Stimulated activated CD4-positive, alpha-beta T cell treated with anti-CD3 and anti-CD28 coated beads, Interleukin-1b, Interleukin-23, amount 100 ng/mL, for 4 hours (primary cell): Measurements from ENCODE around the gene STX17.
A peak's percentile ranks its signal among the peaks of the same experiment; 100 is the strongest.
"Not testable (repeated sequence)": the region's sequence is repeated elsewhere in the genome, so short reads cannot be mapped to it uniquely, and the experiment has no call there.

Experiments used
- DNase-seq, 2 donors: peaks; one replicate each; pipeline ENCODE4 v3.0.0-alpha.2; 2020; ENCODE audit warnings: low read depth in 2 of 2

The STX17 gene

DNA sequence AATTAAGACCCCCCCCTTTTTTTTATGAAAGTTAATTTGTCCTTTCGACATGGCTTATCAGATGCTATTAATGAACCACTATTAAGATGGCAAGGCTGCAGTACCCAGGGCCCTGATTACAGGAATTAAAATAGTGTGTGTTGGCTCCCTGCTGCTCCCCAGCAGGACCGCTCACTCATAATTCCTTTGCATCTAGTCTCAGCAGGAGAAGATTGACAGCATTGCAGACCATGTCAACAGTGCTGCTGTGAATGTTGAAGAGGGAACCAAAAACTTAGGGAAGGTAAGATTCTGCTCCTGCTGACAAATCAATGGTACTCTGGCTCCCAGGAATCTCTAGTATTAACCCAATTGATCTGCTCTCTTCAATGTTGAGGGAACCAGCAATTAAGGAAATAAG is 61.0 kb downstream of the STX17 start:
- no peak for DNase-seq

DNA sequence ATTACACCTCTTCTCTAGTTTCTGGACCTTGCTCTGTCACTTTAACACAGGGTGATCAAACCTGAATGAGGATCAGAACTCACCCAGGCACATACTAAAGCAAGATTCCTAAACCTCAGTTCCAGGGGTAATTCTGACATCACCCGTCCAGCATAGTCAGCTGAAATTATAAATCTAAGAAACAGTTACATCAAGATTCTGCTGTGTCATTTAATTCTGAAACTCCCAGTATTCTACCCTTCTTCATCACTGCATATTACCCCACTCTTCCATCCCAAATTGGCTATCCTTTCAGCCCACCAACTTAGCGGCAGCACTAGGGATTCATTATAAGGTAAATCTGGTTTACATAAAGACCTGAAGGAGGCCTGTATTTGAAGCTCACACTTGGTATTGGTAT is 64.0 kb downstream of the STX17 start:
- DNase-seq, result no peak

DNA sequence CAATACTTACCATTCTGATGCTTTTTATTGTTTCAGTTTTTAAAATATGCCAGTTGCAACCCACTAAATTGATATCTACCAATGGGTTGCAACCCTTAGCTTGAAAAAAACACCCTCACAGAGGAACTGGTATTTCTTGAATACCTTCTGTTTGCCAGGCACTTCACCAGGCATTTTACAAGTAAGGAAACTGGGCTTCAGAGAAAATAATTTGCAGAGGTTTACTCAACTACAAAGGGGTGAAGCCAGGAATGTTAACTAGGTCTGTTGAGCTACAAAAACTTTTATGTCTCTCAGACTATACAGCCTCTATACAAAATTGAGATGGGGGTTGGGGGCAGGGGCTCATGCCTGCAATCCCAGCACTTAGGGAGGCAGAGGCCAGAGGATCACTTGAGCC is 65.0 kb downstream of the STX17 start:
- no peak for DNase-seq

DNA sequence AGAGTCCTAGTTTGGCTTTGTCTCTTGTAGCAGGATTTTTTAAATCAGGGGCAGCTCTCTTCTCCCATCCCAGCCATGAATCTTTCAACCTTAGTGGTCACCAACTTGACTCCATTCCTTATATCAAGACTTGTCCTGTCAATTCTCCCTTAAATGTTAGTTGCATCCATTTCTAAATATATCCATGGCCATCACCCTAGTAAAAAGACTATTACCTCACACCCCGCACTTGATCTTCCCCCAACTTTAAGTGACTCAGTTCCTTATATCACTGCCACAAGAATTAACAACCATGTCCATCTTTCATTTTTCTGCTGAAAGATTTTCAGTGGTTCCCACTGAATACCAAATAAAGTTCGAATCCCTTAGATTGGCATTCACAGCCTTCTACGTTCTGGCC is 67.0 kb downstream of the STX17 start:
- no peak for DNase-seq

DNA sequence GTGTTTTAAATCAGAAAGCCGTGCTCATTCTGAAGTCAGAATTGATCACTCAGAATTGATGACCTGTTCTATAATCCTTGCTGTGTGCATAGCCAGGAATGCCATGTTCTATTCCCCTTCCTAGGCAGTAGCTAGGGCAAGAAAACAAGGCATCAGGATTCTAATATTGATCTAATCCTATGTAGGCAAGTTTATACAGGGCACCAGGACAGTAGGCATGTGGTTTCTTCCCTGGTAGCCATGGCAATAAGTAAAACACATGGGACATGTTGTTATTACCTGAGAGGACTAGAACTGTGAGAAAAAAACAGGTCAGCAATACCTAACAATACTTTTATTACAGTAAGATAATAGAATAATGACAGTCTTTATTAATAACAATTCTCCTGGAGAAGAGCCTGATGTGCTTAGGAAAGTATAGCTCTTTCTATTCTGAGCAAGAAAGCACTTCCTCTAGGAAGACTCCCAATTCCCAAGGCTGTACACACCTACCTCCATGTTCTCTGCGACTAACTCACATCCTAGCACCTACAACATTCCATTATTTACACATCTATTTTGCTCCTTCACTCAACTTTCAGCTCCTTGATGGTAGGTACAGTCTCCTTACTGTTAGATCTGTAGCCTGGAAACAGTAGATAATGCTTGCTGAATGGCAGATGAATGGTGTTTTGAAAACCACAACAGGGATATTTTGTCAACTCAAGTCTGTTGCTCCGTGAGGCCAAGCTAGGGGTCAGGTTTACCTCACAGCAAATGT is 70.8 kb downstream of the STX17 start:
- DNase-seq, result no peak

DNA sequence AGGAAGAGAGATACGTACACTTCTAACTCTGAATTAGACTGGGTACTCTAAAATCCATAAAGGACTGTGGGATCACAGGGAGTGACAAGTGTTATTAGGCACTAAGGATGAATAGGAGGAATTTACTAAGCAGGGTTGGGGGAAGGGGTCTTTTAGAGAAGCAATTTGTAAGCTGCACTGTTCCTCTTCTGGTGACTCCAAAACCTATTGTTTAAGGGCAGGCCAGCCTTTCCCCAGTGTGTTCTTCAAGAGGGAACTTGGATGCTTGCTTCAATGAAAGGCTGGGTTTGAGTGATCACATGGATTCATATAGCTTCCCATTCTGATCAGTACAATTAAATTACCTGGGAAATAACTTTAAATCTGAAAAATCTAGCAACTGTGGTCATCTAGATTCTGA is 71.8 kb downstream of the STX17 start:
- no peak for DNase-seq

DNA sequence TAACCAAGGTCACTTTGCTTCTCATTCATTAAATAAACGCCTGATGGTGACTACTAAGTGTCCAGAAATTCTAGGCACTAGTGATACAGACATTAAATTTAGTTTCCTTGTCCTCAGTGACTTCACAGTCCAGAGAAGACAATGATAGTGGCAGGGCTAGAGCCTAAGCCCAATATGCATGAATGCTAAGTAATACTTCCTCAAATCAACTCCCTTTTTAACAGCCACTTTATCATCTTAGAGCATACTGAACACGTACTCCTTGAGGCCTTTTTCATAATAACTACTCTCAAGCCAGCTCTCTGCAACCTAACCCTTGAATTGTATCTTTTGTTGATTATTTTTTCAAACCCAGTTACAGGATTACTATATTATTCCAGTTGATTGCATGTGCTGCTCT is 74.1 kb downstream of the STX17 start:
- no peak for DNase-seq

DNA sequence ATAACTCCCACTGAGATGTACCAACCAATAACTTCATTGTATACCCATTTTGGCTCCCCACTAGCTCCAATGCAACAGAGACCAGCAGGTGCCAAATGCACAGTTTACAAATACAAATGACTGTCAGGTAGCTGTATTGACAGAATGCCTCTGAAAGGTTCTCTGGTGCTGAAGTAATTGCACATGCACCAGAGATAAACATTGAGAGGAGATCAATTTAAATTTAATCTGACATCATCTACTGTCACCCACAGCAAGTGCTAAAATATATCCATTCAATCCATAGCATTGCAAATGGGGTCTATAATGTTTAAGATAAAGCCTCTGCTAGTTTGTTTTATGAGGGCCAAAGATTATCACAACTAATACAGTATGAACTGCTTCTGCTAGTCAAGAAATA is 80.2 kb downstream of the STX17 start:
- no peak for DNase-seq

DNA sequence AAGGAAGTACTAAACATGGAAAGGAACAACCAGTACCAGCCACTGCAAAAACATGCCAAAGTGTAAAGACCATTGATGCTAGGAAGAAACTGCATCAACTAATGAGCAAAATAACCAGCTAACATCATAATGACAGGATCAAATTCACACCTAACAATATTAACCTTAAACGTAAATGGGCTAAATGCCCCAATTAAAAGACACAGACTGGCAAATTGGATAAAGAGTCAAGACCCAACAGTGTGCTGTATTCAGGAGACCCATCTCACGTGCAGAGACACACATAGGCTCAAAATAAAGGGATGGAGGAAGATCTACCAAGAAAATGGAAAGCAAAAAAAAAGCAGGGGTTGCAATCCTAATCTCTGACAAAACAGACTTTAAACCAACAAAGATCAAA is 84.1 kb downstream of the STX17 start:
- DNase-seq, result not testable (repeated sequence)

DNA sequence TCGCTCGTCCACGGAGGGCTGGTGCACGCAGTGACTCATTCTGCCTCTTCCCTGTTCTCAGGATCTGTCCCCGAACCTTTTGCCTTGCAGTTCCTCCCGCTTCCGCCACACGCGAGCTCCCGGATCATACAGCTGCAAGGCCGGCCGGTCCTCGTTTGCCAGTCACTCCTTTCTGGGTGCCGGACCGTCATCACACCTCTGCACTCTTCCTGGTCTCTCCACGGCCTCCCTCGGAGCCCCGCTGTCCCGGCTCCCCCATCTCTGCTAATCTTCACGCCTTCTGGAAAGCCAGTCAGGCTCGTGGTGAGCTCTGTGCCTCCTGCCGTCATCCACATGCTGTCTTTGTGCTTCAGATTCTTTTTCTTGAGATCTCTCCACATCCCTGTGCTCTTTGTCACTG is 91.8 kb downstream of the STX17 start:
- no peak for DNase-seq

DNA sequence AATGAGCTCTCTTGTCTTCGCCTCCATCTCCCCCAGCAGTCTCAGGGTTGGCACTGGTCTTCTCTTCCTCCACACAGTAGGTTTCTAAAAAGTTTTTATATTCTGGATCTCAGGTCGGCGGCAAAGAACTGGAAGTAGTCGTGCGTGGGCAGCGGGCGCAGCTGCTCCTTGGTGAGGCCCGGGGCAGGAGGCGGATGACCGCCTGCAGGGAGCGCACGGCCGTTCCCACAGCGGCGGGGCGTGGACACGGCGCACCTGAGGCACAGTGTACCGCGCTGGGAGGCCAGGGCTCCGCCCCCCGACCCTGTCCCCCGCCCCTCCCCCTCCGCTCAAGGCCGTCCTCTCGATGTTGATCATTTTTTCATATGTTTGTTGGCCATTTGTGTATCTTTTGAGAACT is 92.4 kb downstream of the STX17 start:
- no peak for DNase-seq

DNA sequence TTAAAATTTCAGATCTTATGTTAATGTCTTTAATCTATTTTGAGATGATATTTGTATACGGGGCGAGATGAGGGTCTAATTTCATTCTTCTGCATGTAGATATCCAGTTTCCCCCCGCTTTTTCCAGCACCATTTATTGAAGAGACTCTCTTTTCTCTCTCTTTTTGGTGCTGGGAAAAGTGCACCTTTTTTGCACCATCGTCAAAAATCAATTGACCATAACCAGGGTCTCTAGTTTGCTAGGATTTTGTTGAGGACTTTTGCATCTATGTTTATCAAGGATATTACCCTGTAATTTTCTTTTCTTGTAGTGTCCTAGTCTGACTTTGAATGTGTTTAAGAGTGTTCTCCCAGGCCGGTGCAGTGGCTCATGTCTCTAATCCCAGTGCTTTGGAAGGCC is 93.3 kb downstream of the STX17 start:
- no peak for DNase-seq

DNA sequence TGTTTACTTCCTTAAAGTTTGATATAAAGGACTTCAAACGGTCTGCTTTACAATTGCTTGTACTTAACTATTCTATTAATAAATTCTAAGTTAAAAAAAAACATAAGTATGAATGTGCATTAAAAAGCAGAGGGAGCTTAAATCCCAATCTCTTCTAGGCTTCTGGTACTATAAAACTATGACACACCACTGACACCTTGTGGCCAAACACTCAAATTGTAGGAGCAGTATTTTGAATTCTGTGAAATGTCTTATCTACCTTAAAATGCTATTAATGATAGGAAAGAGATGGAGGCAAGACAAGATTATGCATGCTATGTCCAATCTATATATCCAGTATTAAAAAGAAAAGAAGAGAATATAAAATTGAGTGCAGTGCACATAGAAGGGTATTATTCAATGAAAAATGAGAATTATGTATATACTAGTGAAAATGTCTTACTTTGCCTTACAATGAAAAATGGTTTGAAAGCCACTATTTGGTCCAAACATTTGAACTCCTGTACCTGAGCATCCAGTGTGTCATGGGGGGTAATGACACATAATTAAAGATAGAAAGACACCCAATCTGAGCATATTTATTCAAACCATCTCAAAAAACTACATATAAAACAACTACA is 104.7 kb downstream of the STX17 start:
- DNase-seq, result peak in 1 of 2 donors; percentile 32

DNA sequence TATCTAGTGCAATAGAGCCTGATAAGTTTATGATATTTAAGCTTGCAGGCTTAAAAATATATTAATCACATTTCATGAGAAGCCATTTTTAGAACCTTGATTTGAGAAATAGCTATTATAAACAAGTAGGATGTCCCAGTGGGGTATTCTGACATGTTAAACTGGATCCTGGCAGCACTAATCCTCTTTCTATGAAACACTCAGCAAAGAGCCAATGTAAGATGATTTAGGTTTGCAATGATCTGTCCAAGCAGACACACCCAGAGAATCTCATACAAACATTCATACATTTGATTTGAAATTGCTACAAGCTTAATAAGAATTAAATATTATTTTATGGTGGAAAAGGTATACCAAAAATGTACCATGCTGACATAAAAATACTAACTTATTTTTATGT is 105.8 kb downstream of the STX17 start:
- DNase-seq, result no peak

DNA sequence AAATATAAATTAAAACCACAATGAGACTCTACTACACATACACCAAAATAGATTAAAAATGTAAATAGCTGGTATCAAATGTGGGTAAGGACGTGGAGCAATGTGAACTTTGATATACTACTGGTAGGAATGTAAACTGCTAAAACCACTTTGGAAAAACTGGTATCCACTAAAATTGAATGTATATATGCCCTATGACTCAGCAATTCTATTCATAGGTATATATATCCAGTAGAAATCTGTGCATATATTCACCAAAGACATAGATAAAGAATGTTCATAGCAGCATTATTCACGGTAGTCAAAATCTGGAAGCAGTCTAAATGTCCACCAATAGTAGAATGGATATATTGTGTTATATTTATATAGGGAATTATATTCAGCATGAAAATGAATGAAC is 107.1 kb downstream of the STX17 start:
- no peak for DNase-seq

DNA sequence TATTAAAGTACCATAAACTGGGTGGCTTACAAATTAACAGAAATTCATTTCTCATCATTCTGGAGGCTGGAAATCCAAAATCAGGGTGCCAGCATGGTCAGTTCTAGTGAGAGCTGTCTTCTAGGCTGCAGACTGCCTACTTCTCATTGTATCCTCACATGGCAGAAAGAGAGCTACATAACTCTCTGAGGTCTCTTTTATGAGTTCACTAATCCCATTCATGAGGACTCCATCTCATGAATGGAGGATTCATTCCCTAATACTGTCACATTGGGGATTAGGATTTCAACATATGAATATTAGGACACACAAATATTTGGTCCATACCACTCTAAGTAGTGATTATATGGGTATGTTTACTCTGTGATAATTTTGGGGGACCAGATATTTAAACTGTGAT is 108.4 kb downstream of the STX17 start:
- no peak for DNase-seq

DNA sequence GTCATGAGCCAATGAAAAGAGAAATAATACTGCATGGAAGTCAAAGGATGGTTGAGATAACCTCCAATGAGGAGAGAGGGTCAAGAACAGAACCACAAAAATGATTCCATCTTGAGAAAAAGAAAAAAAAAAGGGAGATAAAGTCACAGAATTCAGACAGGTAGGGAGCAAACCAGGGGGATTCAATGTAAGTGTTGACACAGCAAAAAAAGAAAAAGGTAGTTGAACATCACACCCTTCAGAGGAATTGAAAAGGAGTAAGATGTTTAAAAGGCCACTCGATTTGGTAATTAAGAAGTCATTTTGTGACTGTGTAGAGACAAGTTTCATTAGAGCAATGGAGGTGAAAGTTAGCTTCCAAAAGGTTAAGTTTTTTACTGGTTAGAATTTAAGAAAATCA is 113.1 kb downstream of the STX17 start:
- DNase-seq, result no peak
